ENCODE data around the gene DAPK1.

Gene DAPK1

GRCh38 chr9:87497604-87498045 lies at the start of gene DAPK1:
Gene DAPK1, plus strand, starts transcription at chr9:87497867. Its CDS starts 1,211 bp downstream, at chr9:87499078.
- H3K4me1 ChIP-seq (ENCODE audit: control insufficient read depth, insufficient read depth, low read length), result no peaks in the 10 kb centered on the region
- H3K4me3 ChIP-seq (ENCODE audit: low read depth, low read length), result peak within 1 kb of the TSS; percentile 78
- no peaks in the 10 kb centered on the region for H3K36me3 ChIP-seq (ENCODE audit: control insufficient read depth, insufficient read depth, low read length)
- peaks cover 9% of the 10 kb centered on the region for H3K27me3 ChIP-seq (ENCODE audit: control insufficient read depth, insufficient read depth, low read length)
- peak within 1 kb of the TSS; percentile 83 for H3K9ac ChIP-seq (ENCODE audit: low read depth, low read length)
- no peaks in the 10 kb centered on the region for H3K9me3 ChIP-seq (ENCODE audit: control insufficient read depth, insufficient read depth, low read length)

- Histone ChIP-seq H3K4me1 (ENCODE audit: control insufficient read depth, insufficient read depth, low read length) (no peaks in the 10 kb centered on the region), H3K4me3 (ENCODE audit: low read depth, low read length) (no peak overlapping the region), H3K27me3 (ENCODE audit: control insufficient read depth, insufficient read depth, low read length) (no peaks in the 10 kb centered on the region), H3K36me3 (ENCODE audit: control insufficient read depth, insufficient read depth, low read length) (no peaks in the 10 kb centered on the region), H3K9ac (ENCODE audit: low read depth, low read length) (no peak overlapping the region), H3K9me3 (ENCODE audit: control insufficient read depth, insufficient read depth, low read length) (no peaks in the 10 kb centered on the region)
Observed at GRCh38 chr9:87451149-87451548, 46.5 kb upstream of the DAPK1 start.

DNA sequence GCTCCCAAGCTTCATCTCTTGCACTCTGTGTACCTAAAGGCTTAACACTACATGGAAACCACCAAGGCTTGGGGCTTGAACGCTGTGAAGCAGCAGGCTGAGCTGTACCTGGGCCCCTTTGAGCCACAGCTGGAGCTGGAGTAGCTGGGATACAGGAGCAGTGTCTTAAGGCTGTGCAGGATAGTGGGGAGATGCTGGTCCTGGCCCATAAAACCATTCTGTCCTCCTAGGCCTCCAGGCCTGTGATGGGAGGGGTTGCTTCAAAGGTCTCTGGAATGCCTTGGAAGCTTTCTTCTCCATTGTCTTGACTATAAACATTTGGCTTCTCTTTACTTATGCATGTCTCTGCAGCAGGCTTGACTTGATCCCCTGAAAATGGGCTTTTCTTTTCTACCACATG lies 42.3 kb upstream of the DAPK1 start:
- Histone ChIP-seq H3K27me3 (ENCODE audit: control insufficient read depth, insufficient read depth, low read length) (no peaks in the 10 kb centered on the region), H3K36me3 (ENCODE audit: control insufficient read depth, insufficient read depth, low read length) (no peaks in the 10 kb centered on the region), H3K9me3 (ENCODE audit: control insufficient read depth, insufficient read depth, low read length) (no peaks in the 10 kb centered on the region), H3K9ac (ENCODE audit: low read depth, low read length) (no peak overlapping the region), H3K4me3 (ENCODE audit: low read depth, low read length) (no peak overlapping the region), H3K4me1 (ENCODE audit: control insufficient read depth, insufficient read depth, low read length) (no peaks in the 10 kb centered on the region)

DNA sequence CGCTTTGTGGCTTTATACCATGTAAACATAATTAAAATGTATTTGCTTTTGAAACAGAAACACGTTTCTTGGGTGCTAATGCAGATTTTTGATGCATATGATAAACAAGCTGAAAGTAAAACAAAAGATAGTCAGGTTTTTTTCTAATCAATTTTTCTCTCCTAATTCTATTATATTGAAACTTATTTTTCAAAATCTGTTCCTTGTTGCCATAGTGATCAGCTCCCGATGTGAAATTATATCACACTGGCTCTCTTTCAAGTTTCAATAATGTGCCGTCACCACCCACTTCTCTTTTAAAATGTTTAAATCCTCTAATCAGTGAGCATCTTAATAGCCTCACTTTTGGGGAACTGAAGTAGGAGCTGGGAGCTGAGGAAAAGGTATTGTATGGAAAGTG lies 36.4 kb upstream of the DAPK1 start:
- Histone ChIP-seq H3K9ac (ENCODE audit: low read depth, low read length) (no peak overlapping the region), H3K4me3 (ENCODE audit: low read depth, low read length) (no peak overlapping the region), H3K9me3 (ENCODE audit: control insufficient read depth, insufficient read depth, low read length) (no peaks in the 10 kb centered on the region), H3K36me3 (ENCODE audit: control insufficient read depth, insufficient read depth, low read length) (no peaks in the 10 kb centered on the region), H3K4me1 (ENCODE audit: control insufficient read depth, insufficient read depth, low read length) (peaks cover 3% of the 10 kb centered on the region), H3K27me3 (ENCODE audit: control insufficient read depth, insufficient read depth, low read length) (no peaks in the 10 kb centered on the region)

DNA sequence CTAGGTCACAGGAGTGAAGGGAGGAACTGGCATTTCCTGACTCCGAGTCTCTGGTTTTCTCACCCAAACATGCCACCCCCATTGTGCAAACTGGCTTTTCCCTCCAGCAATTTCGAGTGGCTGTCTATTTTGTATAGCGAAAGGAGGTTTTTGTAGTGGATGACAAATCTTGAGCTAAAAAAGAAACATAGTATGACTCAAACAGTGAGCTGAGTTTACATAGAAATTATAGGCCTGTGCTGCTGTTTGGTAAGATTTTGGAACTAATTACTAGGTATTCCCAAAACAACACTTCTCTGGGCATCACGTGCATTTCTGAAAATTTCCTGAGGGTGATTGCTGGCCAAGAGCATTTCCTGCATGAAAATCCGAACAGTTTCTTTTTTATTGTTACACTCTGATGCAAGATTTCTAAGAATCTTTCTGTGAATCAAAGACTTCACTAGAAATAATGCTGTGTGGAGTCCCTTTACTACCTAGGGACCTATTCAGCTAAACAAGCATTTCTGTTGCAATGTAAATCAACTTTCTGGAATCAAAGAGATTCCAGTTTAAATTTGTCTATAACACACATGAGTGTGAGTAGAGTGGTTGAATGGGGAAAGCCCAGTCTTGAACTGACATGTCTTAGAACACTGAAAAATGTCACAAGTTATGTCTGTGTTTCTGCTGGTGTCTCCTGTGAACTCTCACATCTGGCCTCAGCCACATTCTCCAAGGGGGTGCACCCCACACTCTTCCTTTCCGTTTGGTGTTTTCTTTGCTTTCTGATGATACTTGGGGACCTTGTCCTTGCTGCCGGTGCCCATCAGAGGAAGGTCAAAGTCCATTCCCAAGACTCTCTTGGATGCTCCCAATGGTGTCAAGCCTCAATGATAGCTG lies 33.3 kb upstream of the DAPK1 start:
- Histone ChIP-seq H3K9me3 (ENCODE audit: control insufficient read depth, insufficient read depth, low read length) (no peaks in the 10 kb centered on the region), H3K9ac (ENCODE audit: low read depth, low read length) (no peak overlapping the region), H3K4me1 (ENCODE audit: control insufficient read depth, insufficient read depth, low read length) (peaks cover 3% of the 10 kb centered on the region), H3K4me3 (ENCODE audit: low read depth, low read length) (no peak overlapping the region), H3K27me3 (ENCODE audit: control insufficient read depth, insufficient read depth, low read length) (no peaks in the 10 kb centered on the region), H3K36me3 (ENCODE audit: control insufficient read depth, insufficient read depth, low read length) (no peaks in the 10 kb centered on the region)

DNA sequence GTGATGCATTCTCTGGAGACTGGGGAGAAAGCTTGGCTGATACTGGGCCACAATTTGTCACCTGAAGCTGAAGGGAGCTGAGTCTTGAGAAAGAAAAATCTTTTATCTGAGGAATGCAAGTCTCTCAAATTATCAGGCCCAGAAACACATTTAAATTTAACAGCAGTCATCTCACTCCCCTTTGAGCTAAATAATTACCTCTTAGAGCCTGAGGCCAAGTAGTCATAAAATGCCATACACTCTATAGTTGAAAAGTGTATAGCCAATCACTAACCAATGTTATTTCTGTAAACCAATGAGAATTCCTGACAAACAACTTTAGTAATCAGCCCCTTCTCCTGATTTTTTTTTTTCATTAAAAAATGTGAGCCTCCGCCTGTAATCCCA lies 32.7 kb upstream of the DAPK1 start:
- H3K4me1 ChIP-seq (ENCODE audit: control insufficient read depth, insufficient read depth, low read length), result peaks cover 3% of the 10 kb centered on the region
- no peaks in the 10 kb centered on the region for H3K27me3 ChIP-seq (ENCODE audit: control insufficient read depth, insufficient read depth, low read length)
- H3K9ac ChIP-seq (ENCODE audit: low read depth, low read length), result no peak overlapping the region
- H3K36me3 ChIP-seq (ENCODE audit: control insufficient read depth, insufficient read depth, low read length), result no peaks in the 10 kb centered on the region
- no peaks in the 10 kb centered on the region for H3K9me3 ChIP-seq (ENCODE audit: control insufficient read depth, insufficient read depth, low read length)
- no peak overlapping the region for H3K4me3 ChIP-seq (ENCODE audit: low read depth, low read length)

- no peak overlapping the region for H3K9ac ChIP-seq (ENCODE audit: low read depth, low read length)
- peaks cover 3% of the 10 kb centered on the region for H3K4me1 ChIP-seq (ENCODE audit: control insufficient read depth, insufficient read depth, low read length)
- no peak overlapping the region for H3K4me3 ChIP-seq (ENCODE audit: low read depth, low read length)
- no peaks in the 10 kb centered on the region for H3K9me3 ChIP-seq (ENCODE audit: control insufficient read depth, insufficient read depth, low read length)
- no peaks in the 10 kb centered on the region for H3K36me3 ChIP-seq (ENCODE audit: control insufficient read depth, insufficient read depth, low read length)
- H3K27me3 ChIP-seq (ENCODE audit: control insufficient read depth, insufficient read depth, low read length), result no peaks in the 10 kb centered on the region
Observed at GRCh38 chr9:87465816-87466215, 31.9 kb upstream of the DAPK1 start.

GRCh38 chr9:87467187-87467586 lies 30.5 kb upstream of the DAPK1 start:
- Histone ChIP-seq H3K4me3 (ENCODE audit: low read depth, low read length) (no peak overlapping the region), H3K36me3 (ENCODE audit: control insufficient read depth, insufficient read depth, low read length) (no peaks in the 10 kb centered on the region), H3K9me3 (ENCODE audit: control insufficient read depth, insufficient read depth, low read length) (no peaks in the 10 kb centered on the region), H3K27me3 (ENCODE audit: control insufficient read depth, insufficient read depth, low read length) (no peaks in the 10 kb centered on the region), H3K4me1 (ENCODE audit: control insufficient read depth, insufficient read depth, low read length) (peaks cover 3% of the 10 kb centered on the region), H3K9ac (ENCODE audit: low read depth, low read length) (no peak overlapping the region)

GRCh38 chr9:87469793-87470465 lies 27.7 kb upstream of the DAPK1 start:
- Histone ChIP-seq H3K4me3 (ENCODE audit: low read depth, low read length) (no peak overlapping the region), H3K27me3 (ENCODE audit: control insufficient read depth, insufficient read depth, low read length) (no peaks in the 10 kb centered on the region), H3K9ac (ENCODE audit: low read depth, low read length) (no peak overlapping the region), H3K36me3 (ENCODE audit: control insufficient read depth, insufficient read depth, low read length) (no peaks in the 10 kb centered on the region), H3K4me1 (ENCODE audit: control insufficient read depth, insufficient read depth, low read length) (no peaks in the 10 kb centered on the region), H3K9me3 (ENCODE audit: control insufficient read depth, insufficient read depth, low read length) (no peaks in the 10 kb centered on the region)

- no peaks in the 10 kb centered on the region for H3K36me3 ChIP-seq (ENCODE audit: control insufficient read depth, insufficient read depth, low read length)
- no peaks in the 10 kb centered on the region for H3K27me3 ChIP-seq (ENCODE audit: control insufficient read depth, insufficient read depth, low read length)
- H3K4me1 ChIP-seq (ENCODE audit: control insufficient read depth, insufficient read depth, low read length), result no peaks in the 10 kb centered on the region
- H3K9ac ChIP-seq (ENCODE audit: low read depth, low read length), result no peak overlapping the region
- H3K4me3 ChIP-seq (ENCODE audit: low read depth, low read length), result no peak overlapping the region
- H3K9me3 ChIP-seq (ENCODE audit: control insufficient read depth, insufficient read depth, low read length), result no peaks in the 10 kb centered on the region
Observed at GRCh38 chr9:87471746-87472145, 25.9 kb upstream of the DAPK1 start.

- Histone ChIP-seq H3K9ac (ENCODE audit: low read depth, low read length) (no peak overlapping the region), H3K27me3 (ENCODE audit: control insufficient read depth, insufficient read depth, low read length) (no peaks in the 10 kb centered on the region), H3K36me3 (ENCODE audit: control insufficient read depth, insufficient read depth, low read length) (no peaks in the 10 kb centered on the region), H3K9me3 (ENCODE audit: control insufficient read depth, insufficient read depth, low read length) (no peaks in the 10 kb centered on the region), H3K4me1 (ENCODE audit: control insufficient read depth, insufficient read depth, low read length) (no peaks in the 10 kb centered on the region), H3K4me3 (ENCODE audit: low read depth, low read length) (no peak overlapping the region)
Observed at GRCh38 chr9:87475463-87475862, 22.2 kb upstream of the DAPK1 start.
